NCI-H82 treated with DMSO at 0.1 percent for 48 hours (cell line): ENCODE results near the gene NAA16.
"Not testable (repeated sequence)": the region's sequence is repeated elsewhere in the genome, so short reads cannot be mapped to it uniquely, and the experiment has no call there.

Experiments
- DNase-seq: peaks from one replicate; lab custom pipeline; 2025; ENCODE audit not compliant: unreplicated experiment; lab: John Stamatoyannopoulos, UW

Gene NAA16

GRCh38 chr13:41310963-41311405, at the start of gene NAA16:
Gene NAA16 (plus strand): TSS chr13:41311267. CDS start chr13:41311529, 262 bp downstream.
- DNase-seq, result peak; percentile 74

GRCh38 chr13:41263261-41263971, 47.7 kb upstream of the NAA16 start, which contains the start of gene MTRF1:
Gene MTRF1 (minus strand): TSS chr13:41263576. CDS start chr13:41260907, 2,669 bp downstream.
- peak; percentile 86 for DNase-seq

GRCh38 chr13:41267106-41267505, 44.0 kb upstream of the NAA16 start:
- no peak for DNase-seq

- DNase-seq, result no peak
Measured at GRCh38 chr13:41268764-41269163, 42.3 kb upstream of the NAA16 start.

GRCh38 chr13:41271456-41272285, 39.4 kb upstream of the NAA16 start:
- no peak for DNase-seq

- DNase-seq, result no peak
Measured at GRCh38 chr13:41273831-41274441, 37.1 kb upstream of the NAA16 start.

- DNase-seq, result no peak
Measured at GRCh38 chr13:41274881-41275280, 36.2 kb upstream of the NAA16 start.

GRCh38 chr13:41276824-41277223, 34.2 kb upstream of the NAA16 start:
- no peak for DNase-seq

GRCh38 chr13:41279156-41279555, 31.9 kb upstream of the NAA16 start:
- not testable (repeated sequence) for DNase-seq

- DNase-seq, result no peak
Measured at GRCh38 chr13:41282129-41282571, 28.9 kb upstream of the NAA16 start.

GRCh38 chr13:41284512-41285288, 26.4 kb upstream of the NAA16 start:
- DNase-seq, result no peak

GRCh38 chr13:41286370-41286769, 24.7 kb upstream of the NAA16 start:
- no peak for DNase-seq

GRCh38 chr13:41289463-41289881, 21.6 kb upstream of the NAA16 start:
- no peak for DNase-seq

GRCh38 chr13:41291246-41291645, 19.8 kb upstream of the NAA16 start:
- no peak for DNase-seq

- no peak for DNase-seq
Measured at GRCh38 chr13:41293272-41293671, 17.8 kb upstream of the NAA16 start.

GRCh38 chr13:41294914-41295313, 16.2 kb upstream of the NAA16 start:
- no peak for DNase-seq

- no peak for DNase-seq
Measured at GRCh38 chr13:41295973-41296372, 15.1 kb upstream of the NAA16 start.

GRCh38 chr13:41296879-41297646, 14.0 kb upstream of the NAA16 start:
- no peak for DNase-seq

GRCh38 chr13:41299316-41300094, 11.6 kb upstream of the NAA16 start:
- no peak for DNase-seq
